Measurements from ENCODE around the gene MBD2. TPM values are rescaled to one million over a fixed set of nuclear protein-coding genes. Genes with fewer than 3 reads are reported as not detected.

Gene MBD2
- total RNA-seq, 1 donor from 2014 or later, result 12.5 TPM

DNA sequence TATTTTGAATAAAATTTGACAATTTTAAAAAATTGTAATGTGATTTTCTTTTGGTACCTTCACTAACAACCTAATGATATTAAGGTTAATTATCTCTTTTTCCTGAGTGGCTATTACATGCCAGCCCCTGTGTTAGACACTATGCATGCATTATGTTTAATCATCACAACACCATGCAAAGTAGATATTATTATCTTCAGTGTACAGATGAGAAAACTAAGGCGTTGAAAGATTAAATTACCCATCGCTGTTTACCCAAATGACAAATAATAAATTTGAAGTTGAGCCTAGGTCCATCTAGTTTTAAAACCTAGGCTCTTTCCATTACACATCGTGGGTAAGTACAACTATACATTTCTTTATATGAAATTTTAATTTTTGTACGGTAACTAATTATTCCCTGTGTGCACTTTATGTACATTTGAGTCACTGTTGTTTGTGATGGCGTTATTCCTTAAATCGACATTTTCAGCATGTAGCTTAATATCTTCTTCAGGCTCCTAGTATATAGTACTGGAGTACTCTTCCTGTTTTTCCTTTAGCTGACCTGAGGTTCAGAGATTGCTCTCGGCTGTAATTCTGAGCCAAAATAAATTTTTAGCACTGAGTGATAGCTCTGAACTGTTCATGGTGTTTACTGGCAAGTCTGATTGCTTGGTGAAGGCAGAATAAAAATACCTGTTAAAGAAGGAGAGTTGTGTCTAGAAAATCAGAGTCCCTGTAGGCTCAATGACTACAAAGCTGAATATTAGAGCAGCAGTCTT, 13.9 kb upstream of the MBD2 start:
- Histone ChIP-seq H3K27me3 (ENCODE audit: control insufficient read depth in 3 of 3, insufficient read depth in 3 of 3, low read length in 3 of 3) (no peaks in the 10 kb centered on the region), H3K9ac (ENCODE audit: low read depth in 1 of 3, low read length in 3 of 3) (no peak overlapping the region), H3K9me3 (ENCODE audit: control insufficient read depth in 3 of 3, low read length in 3 of 3) (no peaks in the 10 kb centered on the region), H3K27ac (ENCODE audit: low read depth, low read length) (no peak overlapping the region), H3K4me1 (ENCODE audit: control insufficient read depth in 3 of 3, insufficient read depth in 3 of 3, low read length in 3 of 3) (peaks cover 5 to 9% (median 8%) of the 10 kb centered on the region in 3 donors), H3K4me3 (ENCODE audit: low read length in 3 of 3) (no peak overlapping the region), H3K36me3 (ENCODE audit: control insufficient read depth in 3 of 3, insufficient read depth in 3 of 3, low read length in 3 of 3) (no peaks in the 10 kb centered on the region)

DNA sequence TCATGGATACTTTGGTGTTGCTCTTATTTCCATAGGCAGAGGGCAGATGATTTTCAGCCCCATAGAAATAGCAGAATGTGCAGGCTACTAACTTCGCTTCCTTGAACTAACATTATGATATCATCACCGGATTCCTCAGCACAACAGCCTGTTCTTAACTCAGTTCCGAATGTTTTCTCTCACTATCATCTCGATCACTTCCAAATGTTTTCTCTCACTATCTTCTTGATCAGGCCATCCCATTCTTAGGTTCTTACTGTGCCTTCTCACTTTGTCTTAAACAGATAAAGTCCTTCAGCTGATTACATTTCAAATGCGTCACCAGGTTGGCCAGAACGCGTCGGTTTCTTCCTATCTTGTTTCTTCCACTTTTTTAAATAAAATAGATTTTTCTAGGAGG, 11.4 kb upstream of the MBD2 start:
- Histone ChIP-seq H3K27me3 (ENCODE audit: control insufficient read depth in 3 of 3, insufficient read depth in 3 of 3, low read length in 3 of 3) (no peaks in the 10 kb centered on the region), H3K9me3 (ENCODE audit: control insufficient read depth in 3 of 3, low read length in 3 of 3) (no peaks in the 10 kb centered on the region), H3K9ac (ENCODE audit: low read depth in 1 of 3, low read length in 3 of 3) (no peak overlapping the region), H3K4me1 (ENCODE audit: control insufficient read depth in 3 of 3, insufficient read depth in 3 of 3, low read length in 3 of 3) (peaks cover 4 to 6% (median 5%) of the 10 kb centered on the region in 3 donors), H3K36me3 (ENCODE audit: control insufficient read depth in 3 of 3, insufficient read depth in 3 of 3, low read length in 3 of 3) (no peaks in the 10 kb centered on the region), H3K27ac (ENCODE audit: low read depth, low read length) (no peak overlapping the region), H3K4me3 (ENCODE audit: low read length in 3 of 3) (no peak overlapping the region)

DNA sequence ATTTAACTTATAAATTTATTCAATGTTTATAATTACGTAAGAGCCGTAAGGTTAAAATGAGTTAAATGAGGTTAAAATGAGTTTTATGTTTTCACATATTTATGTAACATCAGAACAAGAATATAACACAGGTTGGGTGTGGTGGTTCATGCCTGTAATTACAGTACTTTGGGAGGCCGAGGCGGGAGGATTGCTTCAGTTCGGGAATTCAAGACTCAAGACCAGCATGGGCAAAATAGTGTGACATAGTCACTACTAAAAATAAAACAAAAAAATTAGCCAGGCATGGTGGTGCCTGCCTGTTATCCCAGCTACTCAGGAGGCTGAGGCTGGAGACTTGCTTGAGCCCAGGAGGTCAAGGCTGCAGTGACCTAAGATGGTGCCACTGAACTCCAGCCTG, 9.3 kb upstream of the MBD2 start:
- Histone ChIP-seq H3K36me3 (ENCODE audit: control insufficient read depth in 3 of 3, insufficient read depth in 3 of 3, low read length in 3 of 3) (no peaks in the 10 kb centered on the region), H3K9me3 (ENCODE audit: control insufficient read depth in 3 of 3, low read length in 3 of 3) (no peaks in the 10 kb centered on the region), H3K9ac (ENCODE audit: low read depth in 1 of 3, low read length in 3 of 3) (no peak overlapping the region), H3K4me3 (ENCODE audit: low read length in 3 of 3) (no peak overlapping the region), H3K4me1 (ENCODE audit: control insufficient read depth in 3 of 3, insufficient read depth in 3 of 3, low read length in 3 of 3) (no peaks in the 10 kb centered on the region), H3K27ac (ENCODE audit: low read depth, low read length) (no peak overlapping the region), H3K27me3 (ENCODE audit: control insufficient read depth in 3 of 3, insufficient read depth in 3 of 3, low read length in 3 of 3) (no peaks in the 10 kb centered on the region)

DNA sequence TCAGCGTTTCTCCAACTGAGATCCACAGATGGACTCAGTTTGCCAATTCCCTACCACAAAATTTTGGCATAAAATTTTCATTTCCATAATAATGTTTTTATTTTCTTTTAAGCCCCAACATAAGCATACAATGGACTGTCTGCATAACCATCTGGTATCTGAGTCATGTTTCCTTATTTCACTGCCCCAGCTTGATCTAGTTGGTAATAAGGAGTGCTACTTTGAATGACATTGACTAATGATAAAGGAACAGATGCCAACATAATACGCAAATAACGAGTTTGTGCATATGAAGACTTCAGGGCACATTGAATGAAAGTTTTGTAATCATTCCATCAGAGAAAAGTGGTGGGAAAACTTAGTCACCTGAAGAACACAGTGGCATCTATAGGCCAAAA, 8.8 kb upstream of the MBD2 start:
- no peaks in the 10 kb centered on the region for H3K4me1 ChIP-seq (ENCODE audit: control insufficient read depth in 3 of 3, insufficient read depth in 3 of 3, low read length in 3 of 3)
- no peaks in the 10 kb centered on the region for H3K27me3 ChIP-seq (ENCODE audit: control insufficient read depth in 3 of 3, insufficient read depth in 3 of 3, low read length in 3 of 3)
- no peak overlapping the region for H3K27ac ChIP-seq (ENCODE audit: low read depth, low read length)
- no peaks in the 10 kb centered on the region for H3K36me3 ChIP-seq (ENCODE audit: control insufficient read depth in 3 of 3, insufficient read depth in 3 of 3, low read length in 3 of 3)
- no peak overlapping the region for H3K9ac ChIP-seq (ENCODE audit: low read depth in 1 of 3, low read length in 3 of 3)
- H3K9me3 ChIP-seq (ENCODE audit: control insufficient read depth in 3 of 3, low read length in 3 of 3), result no peaks in the 10 kb centered on the region
- H3K4me3 ChIP-seq (ENCODE audit: low read length in 3 of 3), result no peak overlapping the region

DNA sequence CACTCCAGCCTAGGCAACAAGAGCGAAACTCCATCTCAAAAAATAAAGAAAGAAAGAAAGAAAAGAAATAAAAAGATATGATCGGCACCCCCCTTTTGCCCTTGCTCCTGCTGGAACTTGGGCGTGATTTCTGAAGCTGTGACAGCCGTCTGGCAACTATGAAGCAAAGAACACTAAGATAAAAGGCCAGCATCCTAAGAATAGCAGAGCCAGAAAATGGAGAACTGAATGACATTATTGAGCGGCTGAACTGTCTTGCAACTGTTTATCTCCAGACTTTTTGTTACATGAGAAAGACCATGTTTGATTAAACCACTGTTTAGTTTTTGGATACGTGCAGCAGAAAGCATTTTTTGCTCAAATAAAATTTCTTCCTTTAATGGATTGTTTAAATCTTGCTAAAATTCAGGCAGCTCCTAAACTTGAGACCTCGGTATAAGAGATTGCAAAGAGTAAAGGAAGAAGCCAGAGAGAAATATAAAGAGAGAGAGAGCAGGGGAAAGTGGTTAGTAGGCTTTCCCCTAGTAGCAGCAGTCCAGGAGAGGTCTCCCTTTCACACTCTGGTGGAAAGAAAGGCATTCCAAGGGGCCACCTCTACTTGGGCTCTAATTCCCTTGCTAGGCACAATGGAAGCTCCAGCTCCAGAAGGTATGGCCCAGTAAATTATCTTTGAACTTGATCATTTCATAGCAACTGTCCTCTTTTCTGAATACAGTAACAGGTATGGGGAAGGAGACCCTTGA, 8.2 kb upstream of the MBD2 start:
- Histone ChIP-seq H3K27ac (ENCODE audit: low read depth, low read length) (no peak overlapping the region), H3K9me3 (ENCODE audit: control insufficient read depth in 3 of 3, low read length in 3 of 3) (no peaks in the 10 kb centered on the region)

DNA sequence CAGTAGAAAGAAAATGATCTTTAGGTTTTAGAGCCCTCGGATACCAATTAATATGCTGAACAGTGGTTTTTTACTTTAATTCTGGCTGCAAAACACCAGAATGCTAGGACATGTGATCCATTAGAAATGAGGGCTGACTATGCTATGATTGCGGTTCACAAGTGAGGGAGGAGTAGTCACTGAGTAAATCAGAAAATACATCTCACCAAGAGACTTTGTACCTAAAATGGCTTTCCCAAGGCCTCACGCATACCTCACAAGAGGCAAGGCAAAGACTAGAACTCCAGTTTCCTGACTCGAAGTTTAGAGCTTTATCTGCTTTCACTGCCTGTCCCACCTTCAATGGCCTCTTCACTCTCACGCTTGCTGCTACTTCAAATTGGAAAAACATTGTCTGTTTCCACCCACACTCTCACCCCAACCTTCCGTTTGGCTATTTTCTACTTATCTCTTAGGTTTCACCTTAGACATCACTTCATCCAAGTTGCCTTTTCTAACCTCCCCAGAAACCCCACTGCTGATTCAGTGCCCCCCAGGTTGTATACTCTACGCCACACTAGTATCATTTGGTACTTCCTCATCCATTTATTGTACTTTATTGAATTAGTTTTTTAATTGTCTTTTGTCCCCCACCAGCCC, 5.1 kb upstream of the MBD2 start:
- no peaks in the 10 kb centered on the region for H3K36me3 ChIP-seq (ENCODE audit: control insufficient read depth in 3 of 3, insufficient read depth in 3 of 3, low read length in 3 of 3)
- no peak overlapping the region for H3K27ac ChIP-seq (ENCODE audit: low read depth, low read length)
- no peaks in the 10 kb centered on the region for H3K9me3 ChIP-seq (ENCODE audit: control insufficient read depth in 3 of 3, low read length in 3 of 3)
- H3K4me1 ChIP-seq (ENCODE audit: control insufficient read depth in 3 of 3, insufficient read depth in 3 of 3, low read length in 3 of 3), result peaks cover 0 to 3% (median 3%) of the 10 kb centered on the region in 3 donors
- no peak overlapping the region for H3K9ac ChIP-seq (ENCODE audit: low read depth in 1 of 3, low read length in 3 of 3)
- no peak overlapping the region for H3K4me3 ChIP-seq (ENCODE audit: low read length in 3 of 3)
- no peaks in the 10 kb centered on the region for H3K27me3 ChIP-seq (ENCODE audit: control insufficient read depth in 3 of 3, insufficient read depth in 3 of 3, low read length in 3 of 3)

More for the DNA sequence above, 8.2 kb upstream of the MBD2 start:
- no peaks in the 10 kb centered on the region for H3K4me1 ChIP-seq (ENCODE audit: control insufficient read depth in 3 of 3, insufficient read depth in 3 of 3, low read length in 3 of 3)
- no peaks in the 10 kb centered on the region for H3K36me3 ChIP-seq (ENCODE audit: control insufficient read depth in 3 of 3, insufficient read depth in 3 of 3, low read length in 3 of 3)
- H3K9ac ChIP-seq (ENCODE audit: low read depth in 1 of 3, low read length in 3 of 3), result no peak overlapping the region
- no peaks in the 10 kb centered on the region for H3K27me3 ChIP-seq (ENCODE audit: control insufficient read depth in 3 of 3, insufficient read depth in 3 of 3, low read length in 3 of 3)
- no peak overlapping the region for H3K4me3 ChIP-seq (ENCODE audit: low read length in 3 of 3)

DNA sequence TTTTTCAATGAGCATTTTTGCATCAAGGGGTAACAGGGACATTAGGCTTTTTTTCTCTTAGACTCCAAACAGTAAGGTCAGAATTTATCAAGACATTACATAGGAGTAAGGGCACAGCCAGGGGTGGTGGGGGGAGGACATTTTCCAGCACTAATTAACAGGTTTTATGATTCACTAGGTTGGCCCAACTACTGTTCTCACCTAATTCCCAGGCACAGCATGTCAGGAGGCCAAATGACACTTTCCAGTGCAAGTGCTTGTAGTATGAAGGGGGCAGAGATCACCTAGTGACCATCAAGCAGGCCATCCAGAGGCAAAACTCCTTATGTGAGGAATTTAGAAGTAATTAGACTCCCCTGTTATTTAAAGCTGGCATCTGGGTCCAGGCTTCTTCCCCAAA, 3.9 kb upstream of the MBD2 start:
- H3K27me3 ChIP-seq (ENCODE audit: control insufficient read depth in 3 of 3, insufficient read depth in 3 of 3, low read length in 3 of 3), result no peaks in the 10 kb centered on the region
- no peaks in the 10 kb centered on the region for H3K9me3 ChIP-seq (ENCODE audit: control insufficient read depth in 3 of 3, low read length in 3 of 3)
- no peak overlapping the region for H3K27ac ChIP-seq (ENCODE audit: low read depth, low read length)
- H3K4me1 ChIP-seq (ENCODE audit: control insufficient read depth in 3 of 3, insufficient read depth in 3 of 3, low read length in 3 of 3), result peaks cover 2 to 6% (median 6%) of the 10 kb centered on the region in 3 donors
- H3K4me3 ChIP-seq (ENCODE audit: low read length in 3 of 3), result no peak overlapping the region
- H3K36me3 ChIP-seq (ENCODE audit: control insufficient read depth in 3 of 3, insufficient read depth in 3 of 3, low read length in 3 of 3), result no peaks in the 10 kb centered on the region
- H3K9ac ChIP-seq (ENCODE audit: low read depth in 1 of 3, low read length in 3 of 3), result no peak overlapping the region

DNA sequence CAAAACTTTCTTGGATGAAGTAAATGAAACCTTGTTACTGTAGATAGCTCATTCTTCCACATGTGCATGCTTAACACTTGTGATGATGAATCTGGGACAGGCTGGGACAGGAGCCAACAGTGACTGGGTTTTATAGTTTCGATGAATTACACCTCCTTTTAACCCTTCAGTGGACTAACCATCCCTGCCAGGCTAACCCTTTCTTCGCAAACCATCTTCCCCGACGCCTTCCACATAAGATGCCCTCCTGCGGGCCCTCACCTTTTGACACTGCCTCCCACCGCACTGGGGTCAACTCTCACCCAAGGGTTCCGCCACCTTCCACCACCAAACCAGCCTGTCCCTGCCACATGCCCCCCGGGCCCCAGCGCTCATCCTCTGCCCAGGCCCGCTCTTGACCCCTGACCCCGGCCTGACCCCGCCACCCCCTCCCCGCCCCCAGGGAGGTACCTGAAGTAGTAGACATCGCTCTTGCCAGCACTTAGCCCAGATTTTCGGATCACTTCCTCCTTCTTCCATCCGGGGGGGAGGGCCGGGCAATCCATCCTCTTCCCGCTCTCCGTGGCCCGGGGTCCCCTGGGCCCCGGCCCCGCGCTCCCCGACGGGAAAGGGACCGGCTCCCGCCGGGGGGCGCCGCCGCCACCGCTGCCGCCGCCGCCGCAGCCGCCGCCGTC, 764 bp downstream of the MBD2 start:
- Histone ChIP-seq H3K4me1 (ENCODE audit: control insufficient read depth in 3 of 3, insufficient read depth in 3 of 3, low read length in 3 of 3) (peaks cover 9 to 21% (median 17%) of the 10 kb centered on the region in 3 donors), H3K36me3 (ENCODE audit: control insufficient read depth in 3 of 3, insufficient read depth in 3 of 3, low read length in 3 of 3) (no peaks in the 10 kb centered on the region), H3K9me3 (ENCODE audit: control insufficient read depth in 3 of 3, low read length in 3 of 3) (no peaks in the 10 kb centered on the region), H3K9ac (ENCODE audit: low read depth in 1 of 3, low read length in 3 of 3) (peak overlapping the region; percentile 21 to 56 (median 51)), H3K27ac (ENCODE audit: low read depth, low read length) (peak overlapping the region; percentile 70), H3K4me3 (ENCODE audit: low read length in 3 of 3) (peak overlapping the region; percentile 63 to 81 (median 73)), H3K27me3 (ENCODE audit: control insufficient read depth in 3 of 3, insufficient read depth in 3 of 3, low read length in 3 of 3) (no peaks in the 10 kb centered on the region)

DNA sequence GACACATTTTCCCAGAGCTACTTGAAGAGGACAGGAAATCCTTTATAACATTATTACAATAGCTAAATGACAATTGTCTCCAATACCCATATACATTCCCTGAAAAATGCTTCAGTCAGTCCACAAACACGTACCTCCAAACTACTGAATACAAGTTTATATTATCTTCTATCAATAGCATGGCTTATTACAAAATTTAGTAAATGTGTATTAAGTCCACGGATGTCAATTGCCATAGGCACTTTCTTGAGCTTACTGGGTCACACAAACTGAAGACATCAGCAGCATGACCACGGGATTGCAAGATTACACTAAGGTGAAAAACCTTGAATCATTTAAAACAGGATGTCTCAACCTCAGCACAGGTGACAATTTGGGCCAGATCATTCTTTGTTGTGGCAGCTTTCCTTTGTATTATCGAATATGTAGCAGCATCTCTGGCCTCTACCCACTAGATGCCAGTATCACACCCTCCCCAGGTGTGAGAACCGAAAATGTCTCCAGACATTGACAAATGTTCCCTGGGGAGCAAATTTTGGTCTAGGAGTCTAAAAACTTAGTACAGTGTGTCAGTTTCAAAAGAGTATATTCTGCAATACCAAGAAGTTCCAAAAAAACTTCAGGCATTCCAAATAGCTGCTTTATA, 1.4 kb downstream of the MBD2 start:
- no peak overlapping the region for H3K27ac ChIP-seq (ENCODE audit: low read depth, low read length)

More for the DNA sequence above, 1.4 kb downstream of the MBD2 start:
- Histone ChIP-seq H3K36me3 (ENCODE audit: control insufficient read depth in 3 of 3, insufficient read depth in 3 of 3, low read length in 3 of 3) (no peaks in the 10 kb centered on the region), H3K27me3 (ENCODE audit: control insufficient read depth in 3 of 3, insufficient read depth in 3 of 3, low read length in 3 of 3) (no peaks in the 10 kb centered on the region), H3K9me3 (ENCODE audit: control insufficient read depth in 3 of 3, low read length in 3 of 3) (no peaks in the 10 kb centered on the region), H3K4me3 (ENCODE audit: low read length in 3 of 3) (peak overlapping the region; percentile 63 to 81 (median 73)), H3K9ac (ENCODE audit: low read depth in 1 of 3, low read length in 3 of 3) (peak overlapping the region in 2 of 3 donors; percentile 51 to 56), H3K4me1 (ENCODE audit: control insufficient read depth in 3 of 3, insufficient read depth in 3 of 3, low read length in 3 of 3) (peaks cover 9 to 21% (median 19%) of the 10 kb centered on the region in 3 donors)

All from skeletal muscle tissue (tissue), 4 donors.